KBM-7 (cell line): Measurements from ENCODE around the gene SART3.
A peak's percentile ranks its signal among the peaks of the same experiment; 100 is the strongest.
"Not testable (repeated sequence)": the region's sequence is repeated elsewhere in the genome, so short reads cannot be mapped to it uniquely, and the experiment has no call there.

Source experiments
- DNase-seq: peaks from one replicate; pipeline ENCODE4 v3.0.0-alpha.2; 2015
- in situ Hi-C: fragments of 300-500 bp; cut with MboI; formaldehyde crosslinking; loops from 2 replicates; pipeline ENCODE4 v1.14.3; 2020; ENCODE audit warnings: low sequenced_read_pairs, low pct_unique_long_range_greater_than_20kb, mixed read lengths

Gene SART3

DNA sequence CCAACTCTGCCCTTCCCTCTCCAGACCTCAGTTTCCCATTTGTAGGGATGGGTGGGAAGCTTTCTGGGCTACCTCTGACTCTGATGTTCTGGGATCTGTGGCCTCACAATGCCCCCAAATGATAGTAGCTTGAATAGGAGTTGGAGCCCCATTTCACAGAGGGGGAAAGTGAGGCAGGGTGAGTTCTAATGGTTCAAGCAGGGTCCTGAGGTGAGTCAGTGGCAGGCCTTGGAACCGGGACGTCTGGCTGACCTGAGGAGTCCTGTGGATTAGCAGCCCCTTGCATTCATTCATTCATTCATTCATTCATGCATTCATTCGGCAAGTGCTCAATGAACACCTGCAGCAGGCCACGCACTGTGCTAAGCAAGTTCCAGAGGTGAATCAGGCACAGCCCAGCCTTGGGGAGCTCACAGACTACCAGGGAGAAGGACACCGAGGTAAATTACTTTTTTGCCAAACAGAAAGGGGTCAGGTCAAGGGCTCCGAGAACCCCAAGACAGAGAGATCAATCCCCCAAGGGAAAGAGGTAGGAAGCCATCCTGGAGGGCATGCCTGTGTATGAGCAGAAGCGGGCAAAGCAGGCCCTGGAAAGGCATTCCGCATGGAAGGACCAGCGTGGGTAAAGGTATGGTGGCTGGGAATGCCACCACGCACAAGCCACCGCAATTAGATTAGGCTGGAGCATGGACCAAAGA is 37.7 kb upstream of the SART3 start:
- DNase-seq, result no peak
- in situ Hi-C loops, result no loop called here

DNA sequence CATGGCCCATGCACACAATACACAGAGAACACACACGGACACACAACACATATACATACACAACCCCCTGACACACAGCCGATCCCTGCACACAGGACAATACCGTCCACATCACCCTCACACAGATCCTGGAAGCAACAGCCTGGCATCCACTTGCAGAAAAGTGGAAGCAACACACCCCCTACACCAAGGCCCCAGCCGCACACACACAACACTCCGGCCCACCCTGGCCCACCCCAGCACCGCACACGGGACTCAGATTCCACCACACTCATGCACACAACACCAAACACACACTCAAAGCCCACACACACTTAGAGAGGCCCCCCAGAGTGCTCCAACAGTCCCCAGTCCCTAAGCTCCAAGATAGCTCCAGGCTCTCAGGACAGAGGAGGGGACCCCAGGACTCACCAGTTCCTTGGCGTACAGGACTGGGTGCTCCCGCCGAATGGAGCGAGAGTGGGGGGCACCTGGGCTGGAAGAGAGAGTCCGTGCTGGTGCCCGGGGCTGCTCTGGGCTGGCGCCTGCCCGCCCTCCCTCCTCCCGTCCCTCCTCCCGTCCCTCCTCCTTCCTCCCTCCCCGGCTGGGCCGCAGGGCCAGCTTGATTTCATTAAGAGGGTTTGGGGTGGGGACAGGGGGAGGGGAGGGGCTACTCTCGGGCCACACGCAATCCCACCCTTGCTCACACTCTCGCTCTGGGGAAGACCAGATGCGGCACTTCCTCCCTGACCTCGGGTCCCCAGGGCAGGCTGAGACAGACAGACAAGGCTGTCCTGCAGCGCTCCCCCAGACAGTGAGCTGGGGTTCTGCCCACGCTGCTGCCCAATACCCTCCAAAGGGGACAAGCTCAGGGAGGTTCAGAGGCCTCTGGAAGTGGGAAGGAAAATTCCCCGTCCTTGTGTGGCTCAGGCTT is 36.8 kb upstream of the SART3 start, which contains the start of gene TMEM119:
Gene TMEM119, minus strand, starts transcription at position 526 of the 913 bp plus-strand sequence. CDS start 5,701 bp downstream, outside the sequence.
- in situ Hi-C loops, result no loop called here
- DNase-seq, result peak; percentile 35

- in situ Hi-C loops, result no loop called here
Measured at GRCh38 chr12:108596854-108597558, 36.0 kb upstream of the SART3 start.

DNA sequence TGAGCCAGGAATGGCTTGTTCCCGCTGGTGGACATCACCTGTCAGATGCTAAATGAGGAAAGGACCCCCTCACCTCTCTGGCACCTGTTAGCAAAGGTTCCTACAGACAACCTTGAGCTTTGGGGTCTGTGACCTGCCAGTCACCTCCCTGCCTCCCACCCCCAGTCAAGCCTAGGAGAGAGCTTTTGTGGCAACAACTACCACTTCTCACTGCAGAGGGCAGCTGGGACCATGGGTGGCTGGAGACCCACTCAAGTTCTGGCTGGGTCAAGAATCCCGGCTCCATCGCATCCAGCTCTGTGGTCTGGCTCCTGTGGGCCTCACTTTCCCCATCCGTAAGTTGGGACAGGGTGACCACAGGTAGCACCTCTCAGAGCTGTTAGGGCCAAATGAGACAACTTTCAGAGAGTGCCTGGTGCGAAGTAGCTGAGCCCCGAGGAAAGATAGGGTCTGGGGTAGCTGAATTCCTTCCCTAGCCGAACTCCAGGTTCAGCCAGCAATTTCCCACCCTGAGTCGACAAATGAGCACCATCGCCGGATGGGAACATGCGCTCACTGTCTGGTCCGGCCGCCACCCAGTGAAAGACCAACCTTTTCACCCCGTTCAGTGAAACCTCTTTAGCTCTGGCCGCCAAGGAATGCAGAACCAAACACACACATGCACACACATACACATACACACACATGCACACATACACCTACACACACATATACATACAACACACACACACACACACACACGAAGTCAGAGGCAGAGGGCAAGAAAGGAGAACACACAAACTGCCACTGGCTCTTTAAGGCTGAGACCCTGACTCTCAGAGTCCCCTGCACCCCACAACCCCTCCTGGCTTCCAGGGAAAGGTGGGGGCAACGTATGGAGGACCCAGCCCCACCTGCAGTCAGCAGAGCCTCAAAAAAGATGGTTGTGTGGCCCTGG is 35.0 kb upstream of the SART3 start:
- in situ Hi-C loops, result no loop called here

More at GRCh38 chr12:108596854-108597558, 36.0 kb upstream of the SART3 start:
- no peak for DNase-seq

GRCh38 chr12:108594960-108595710 is 34.2 kb upstream of the SART3 start:
- in situ Hi-C loops, result no loop called here
- DNase-seq, result no peak

More for the DNA sequence above, 35.0 kb upstream of the SART3 start:
- DNase-seq, result no peak

- in situ Hi-C loops, result no loop called here
Measured at GRCh38 chr12:108594323-108594903, 33.4 kb upstream of the SART3 start.

GRCh38 chr12:108592033-108592909 is 31.3 kb upstream of the SART3 start:
- DNase-seq, result no peak

More at GRCh38 chr12:108594323-108594903, 33.4 kb upstream of the SART3 start:
- no peak for DNase-seq

DNA sequence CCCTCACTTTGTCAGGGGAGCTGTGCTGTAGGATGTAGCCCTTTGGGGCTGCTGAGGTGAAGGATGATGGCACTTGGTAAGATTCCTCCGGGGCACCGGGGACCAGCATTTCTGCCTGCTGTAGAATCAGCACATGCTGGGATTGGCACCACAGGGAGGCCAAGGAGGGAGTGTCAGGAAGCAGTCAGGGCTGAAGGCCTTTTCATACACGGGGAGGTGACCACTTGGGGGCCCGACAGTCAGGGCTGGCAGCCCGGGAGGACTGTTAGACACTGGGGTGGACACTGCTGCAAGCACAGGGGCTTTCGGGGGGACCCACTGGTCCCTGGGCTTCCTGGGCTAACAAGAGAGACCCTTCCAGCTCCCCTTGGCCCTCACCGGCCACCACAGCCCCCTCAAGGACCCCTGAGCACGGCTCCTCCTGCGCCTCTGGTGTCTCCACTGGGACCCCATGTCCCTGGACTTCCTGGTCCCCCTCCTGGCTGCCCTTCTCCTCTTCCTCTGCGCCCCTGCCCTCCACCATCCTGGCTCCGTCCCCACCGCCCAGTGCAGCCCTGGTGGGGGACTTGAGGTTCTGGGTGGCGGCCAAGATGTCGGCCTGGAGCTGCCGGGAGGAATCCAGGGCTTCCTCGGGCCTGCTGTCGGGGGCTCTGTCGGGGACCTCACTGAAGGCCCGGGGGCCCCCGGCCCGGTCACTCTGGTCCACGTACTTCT is 30.5 kb upstream of the SART3 start:
- in situ Hi-C loops, result no loop called here
- DNase-seq, result no peak

More at GRCh38 chr12:108592033-108592909, 31.3 kb upstream of the SART3 start:
- in situ Hi-C loops, result no loop called here

DNA sequence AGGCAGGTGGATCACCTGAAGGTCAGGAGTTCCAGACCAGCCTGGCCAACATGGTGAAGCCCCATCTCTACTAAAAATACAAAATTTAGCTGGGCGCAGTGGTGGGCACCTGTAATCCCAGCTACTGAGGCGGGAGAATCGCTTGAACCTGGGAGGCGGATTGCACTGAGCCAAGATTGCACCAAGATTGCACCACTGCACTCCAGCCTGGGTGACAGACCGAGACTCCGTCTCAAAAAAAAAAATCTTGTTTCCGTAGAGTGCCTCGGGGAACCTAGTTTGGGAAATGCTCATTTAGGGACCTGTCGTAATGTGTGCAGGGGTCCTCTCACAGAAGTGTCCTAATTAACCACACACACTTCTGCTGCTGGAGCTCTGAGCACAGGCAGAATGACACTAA is 29.5 kb upstream of the SART3 start:
- in situ Hi-C loops, DNase-seq: not testable (repeated sequence)

GRCh38 chr12:108589840-108590229 is 28.9 kb upstream of the SART3 start:
- DNase-seq, result no peak
- in situ Hi-C loops, result no loop called here

GRCh38 chr12:108589028-108589839 is 28.3 kb upstream of the SART3 start:
- in situ Hi-C loops, result no loop called here
- DNase-seq, result no peak

DNA sequence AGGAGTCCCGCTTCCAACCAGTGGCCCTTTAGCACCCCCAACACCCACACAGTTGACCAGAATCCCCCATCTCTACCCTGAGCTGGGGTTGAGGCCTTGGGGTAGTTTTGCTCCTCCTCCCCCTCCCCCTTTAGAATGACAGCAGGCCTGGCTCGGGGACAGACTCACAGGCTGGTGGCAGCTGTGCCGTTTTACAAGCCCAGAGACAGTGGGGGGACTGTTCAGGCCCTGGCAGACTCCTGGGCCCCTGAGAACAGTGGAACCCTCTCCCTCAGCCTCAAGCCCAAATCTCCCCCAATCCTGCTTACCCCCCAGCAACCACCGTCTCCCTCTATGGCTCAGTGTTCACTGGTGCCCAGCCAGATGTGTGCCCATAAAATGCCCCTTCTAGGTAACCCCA is 26.9 kb upstream of the SART3 start:
- DNase-seq, result no peak
- in situ Hi-C loops, result no loop called here

GRCh38 chr12:108586306-108586705 is 25.3 kb upstream of the SART3 start:
- DNase-seq, result no peak
- in situ Hi-C loops, result no loop called here

- DNase-seq, result no peak
- in situ Hi-C loops, result no loop called here
Measured at GRCh38 chr12:108585864-108586263, 24.9 kb upstream of the SART3 start.

- DNase-seq, result no peak
Measured at GRCh38 chr12:108584456-108585065, 23.6 kb upstream of the SART3 start.

More at GRCh38 chr12:108584456-108585065, 23.6 kb upstream of the SART3 start:
- in situ Hi-C loops, result no loop called here
